Thyroid gland (tissue), 4 donors: ENCODE results near the gene COL11A2.

Experiments
- CTCF ChIP-seq, 6 experiments: fragments of 200-600 bp in 3 of 6; fragments of 450-650 bp in 3 of 6; sonication (generic) in 3 of 6; IDR thresholded peaks; one replicate each; pipeline ENCODE4 v1.5.1; 2016 to 2019; ENCODE audit warnings: antibody characterized with exemption in 6 of 6, mild to moderate bottlenecking in 2 of 6, inconsistent platforms in 1 of 6, moderate library complexity in 1 of 6
- POLR2A ChIP-seq, 2 donors: fragments of 450-650 bp; IDR thresholded peaks; one replicate each; pipeline ENCODE4 v1.6.1; 2017; ENCODE audit warnings: antibody characterized with exemption in 2 of 2, mild to moderate bottlenecking in 2 of 2, moderate library complexity in 1 of 2

GRCh38 chr6:33169291-33170175 is 22.7 kb downstream of the COL11A2 start:
- TF ChIP-seq CTCF (IDR thresholded peaks at IDR 0.05) (no peak), POLR2A (IDR thresholded peaks at IDR 0.05) (no peak)
